HL-60 (cell line): ENCODE data around the gene INVS.

Experiments used
- CTCF ChIP-seq: IDR thresholded peaks from one replicate; pipeline ENCODE4 v1.5.1; 2011; ENCODE audit warnings: low read length, control low read depth, inconsistent platforms; ENCODE audit not compliant: insufficient read depth
- POLR2AphosphoS5 ChIP-seq: IDR thresholded peaks from 2 replicates; pipeline ENCODE4 v1.6.1; 2012; ENCODE audit warnings: low read depth

- TF ChIP-seq POLR2AphosphoS5 (no peak), CTCF (no peak)
Observed at GRCh38 chr9:100294806-100295205, 195.8 kb downstream of the INVS start.
